GM03348 (cell line): ENCODE data around the gene CCDC32.
A peak's percentile ranks its signal among the peaks of the same experiment; 100 is the strongest.

Experiments used
- DNase-seq: peaks from one replicate; pipeline ENCODE4 v3.0.0; 2012; ENCODE audit warnings: low spot score

Gene CCDC32

GRCh38 chr15:40511472-40512133, 53.2 kb downstream of the CCDC32 start:
- DNase-seq, result peak; percentile 89

GRCh38 chr15:40511093-40511471, 53.8 kb downstream of the CCDC32 start:
- DNase-seq, result no peak

DNA sequence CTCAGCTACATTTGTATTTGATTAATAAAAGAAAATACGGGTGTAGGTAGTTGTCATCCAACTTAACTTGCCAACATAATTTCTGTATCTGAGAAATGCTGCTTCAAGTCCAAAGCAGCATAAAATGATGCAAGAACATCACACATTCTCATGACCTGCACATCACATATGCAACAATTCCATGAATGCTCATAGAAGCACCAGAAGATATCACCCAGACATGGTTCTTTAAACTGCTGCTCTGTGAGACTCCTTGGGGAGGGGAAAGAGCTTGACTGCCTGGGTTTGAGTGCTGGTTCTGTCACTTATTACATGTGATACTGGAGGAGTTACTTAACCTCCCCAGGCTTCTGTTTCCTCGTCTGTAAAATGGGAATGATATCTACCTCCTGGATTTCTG, 54.6 kb downstream of the CCDC32 start:
- DNase-seq, result no peak

DNA sequence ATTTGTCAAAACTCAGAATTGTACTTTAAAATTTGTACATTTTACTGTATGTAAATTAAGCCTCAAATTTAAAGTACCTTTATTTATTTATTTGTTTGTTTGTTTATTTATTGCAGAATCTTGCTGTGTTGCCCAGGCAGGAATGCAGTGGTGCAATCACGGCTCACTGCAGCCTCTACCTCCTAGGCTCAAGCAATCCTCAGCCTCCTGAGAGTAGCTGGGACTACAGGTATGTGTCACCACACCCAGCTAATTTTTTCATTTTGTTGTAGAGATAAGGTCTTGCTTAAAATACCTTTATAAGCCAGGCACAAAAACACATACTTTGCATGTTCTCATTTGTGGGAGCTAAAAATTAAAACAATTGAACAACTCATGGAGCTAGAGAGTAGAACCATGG, 56.6 kb downstream of the CCDC32 start:
- DNase-seq, result no peak

DNA sequence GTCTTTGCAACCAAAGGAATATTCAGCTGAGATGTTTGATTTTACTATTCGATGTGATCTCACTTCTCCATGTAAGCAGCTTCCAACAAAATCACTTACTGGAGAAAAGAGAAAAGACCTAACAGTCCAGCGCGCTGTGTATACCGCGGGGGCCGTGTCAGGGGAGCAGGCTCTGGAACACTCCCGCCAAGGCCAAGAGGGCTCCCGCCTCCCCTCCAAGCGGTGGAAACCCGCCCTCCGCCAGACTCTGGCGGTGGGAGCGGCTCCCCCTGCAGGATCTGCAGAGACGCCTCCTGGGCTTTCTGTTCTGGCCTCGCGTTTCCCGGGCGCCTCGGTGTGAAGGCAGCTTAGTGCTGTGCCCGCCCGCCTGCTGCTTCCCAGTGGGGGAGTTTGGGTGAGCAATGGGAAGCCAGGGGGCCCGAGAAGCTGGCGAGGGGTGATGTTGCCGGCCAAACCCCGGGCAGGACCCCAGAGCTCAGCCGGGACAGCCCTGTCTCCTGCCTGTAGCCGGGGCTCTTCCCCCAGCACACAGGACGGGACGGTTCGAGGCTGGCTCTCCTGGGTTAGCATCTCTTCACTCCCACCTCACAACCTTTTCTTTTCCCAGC, 57.8 kb downstream of the CCDC32 start:
- peak; percentile 94 for DNase-seq
